HG03039 (cell line): ENCODE results near the gene ALDH3B1.

Experiments used
- ATAC-seq: cut with Tn5 transposase; IDR thresholded peaks from one replicate; pipeline ENCODE4 v1.9.1; 2021; ENCODE audit warnings: mild to moderate bottlenecking, moderate library complexity; ENCODE audit not compliant: unreplicated experiment

ALDH3B1 gene

GRCh38 chr11:68042219-68043028, 32.3 kb downstream of the ALDH3B1 start:
- no peak for ATAC-seq

DNA sequence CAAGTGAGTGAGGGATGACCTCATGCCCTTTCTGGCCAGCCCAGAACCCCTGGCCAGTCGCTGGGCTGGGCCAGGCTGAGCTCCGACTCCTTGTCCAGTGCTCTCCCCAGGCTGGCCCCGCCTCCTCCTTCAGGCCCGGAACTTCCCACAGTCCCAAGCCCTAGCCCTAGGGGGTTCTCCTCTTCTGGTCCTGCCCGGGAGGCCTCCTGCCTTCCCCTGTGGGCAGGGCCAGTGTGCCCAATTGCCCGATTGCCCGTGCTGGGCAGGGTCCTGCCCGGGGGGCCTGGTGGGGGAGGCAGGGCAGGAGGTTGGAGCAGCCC, 32.9 kb downstream of the ALDH3B1 start:
- ATAC-seq: no peak

DNA sequence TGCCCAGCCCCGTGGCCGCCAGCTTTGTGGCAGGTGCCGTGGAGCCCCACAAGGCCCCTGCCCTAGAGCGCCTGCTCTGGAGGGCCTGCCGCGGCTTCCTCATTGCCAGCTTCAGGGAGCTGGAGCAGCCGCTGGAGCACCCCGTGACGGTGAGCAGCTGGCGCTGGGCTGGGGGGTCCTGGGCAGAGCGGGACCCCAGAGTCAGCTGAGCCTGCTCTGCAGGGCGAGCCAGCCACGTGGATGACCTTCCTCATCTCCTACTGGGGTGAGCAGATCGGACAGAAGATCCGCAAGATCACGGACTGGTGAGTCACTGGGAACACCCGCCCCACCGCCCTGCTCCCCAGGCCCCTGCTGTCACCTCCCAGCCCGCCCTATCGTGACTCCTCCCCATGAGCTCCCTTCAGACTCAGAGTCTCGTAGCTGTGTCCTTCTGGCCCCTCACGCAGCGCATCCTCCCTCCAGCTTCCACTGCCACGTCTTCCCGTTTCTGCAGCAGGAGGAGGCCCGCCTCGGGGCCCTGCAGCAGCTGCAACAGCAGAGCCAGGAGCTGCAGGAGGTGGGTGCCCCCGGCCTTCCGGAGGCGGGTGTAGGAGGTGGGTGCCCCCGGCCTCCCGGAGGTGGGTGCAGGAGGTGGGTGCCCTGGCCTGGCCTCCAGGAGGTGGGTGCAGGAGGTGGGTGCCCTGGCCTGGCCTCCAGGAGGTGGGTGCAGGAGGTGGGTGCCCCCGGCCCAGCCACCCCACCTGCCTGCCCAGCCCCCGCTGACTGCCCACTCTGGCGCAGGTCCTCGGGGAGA, 33.4 kb downstream of the ALDH3B1 start:
- ATAC-seq: no peak

DNA sequence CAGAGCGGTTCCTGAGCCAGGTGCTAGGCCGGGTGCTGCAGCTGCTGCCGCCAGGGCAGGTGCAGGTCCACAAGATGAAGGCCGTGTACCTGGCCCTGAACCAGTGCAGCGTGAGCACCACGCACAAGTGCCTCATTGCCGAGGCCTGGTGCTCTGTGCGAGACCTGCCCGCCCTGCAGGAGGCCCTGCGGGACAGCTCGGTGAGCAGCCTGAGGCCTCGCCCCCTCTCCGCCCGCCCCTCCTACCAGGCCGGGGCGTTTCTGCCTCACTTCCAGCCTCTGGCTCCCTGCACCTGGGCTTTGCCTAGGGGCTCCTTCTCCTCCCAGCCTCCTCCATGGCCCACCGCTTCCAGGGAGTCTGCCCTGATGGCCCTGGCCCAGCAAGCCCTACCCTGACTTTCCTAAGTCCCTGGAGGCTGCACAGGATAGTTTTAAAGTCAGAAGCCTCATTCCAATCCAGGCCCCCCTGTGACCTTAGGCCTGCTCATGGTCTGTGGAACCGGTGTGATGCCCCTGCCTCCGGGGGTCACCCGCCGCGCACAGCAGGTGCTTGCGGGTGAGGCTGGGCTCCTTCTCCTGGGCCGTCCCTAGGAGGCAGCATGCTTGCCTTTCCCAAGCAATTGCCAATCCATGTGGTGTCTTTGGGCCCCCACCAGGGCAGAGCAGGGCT, 34.2 kb downstream of the ALDH3B1 start:
- no peak for ATAC-seq

GRCh38 chr11:68044898-68045351, 34.8 kb downstream of the ALDH3B1 start:
- no peak for ATAC-seq

- no peak for ATAC-seq
Measured at GRCh38 chr11:68047437-68048290, 37.5 kb downstream of the ALDH3B1 start.

GRCh38 chr11:68048681-68049508, 38.8 kb downstream of the ALDH3B1 start:
- ATAC-seq: no peak

GRCh38 chr11:68049509-68050370, 39.6 kb downstream of the ALDH3B1 start:
- ATAC-seq: no peak

DNA sequence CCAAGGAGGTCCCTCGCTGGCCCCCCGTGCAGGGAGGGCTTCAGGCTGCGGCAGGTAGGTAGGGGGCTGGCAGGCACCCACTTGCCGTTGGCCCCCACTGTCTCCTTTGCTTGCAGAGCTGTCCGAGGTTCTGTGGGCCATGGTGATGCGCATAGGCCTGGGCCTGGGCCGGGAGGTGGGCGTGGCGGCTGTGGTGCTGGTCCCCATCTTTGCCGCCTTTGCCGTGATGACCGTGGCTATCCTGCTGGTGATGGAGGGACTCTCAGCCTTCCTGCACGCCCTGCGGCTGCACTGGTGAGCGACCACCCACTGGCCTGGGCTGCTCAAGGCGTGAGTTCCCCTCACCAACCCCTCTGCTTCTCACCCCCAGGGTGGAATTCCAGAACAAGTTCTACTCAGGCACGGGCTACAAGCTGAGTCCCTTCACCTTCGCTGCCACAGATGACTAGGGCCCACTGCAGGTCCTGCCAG, 40.3 kb downstream of the ALDH3B1 start:
- no peak for ATAC-seq

- no peak for ATAC-seq
Measured at GRCh38 chr11:68051191-68052136, 41.3 kb downstream of the ALDH3B1 start.

DNA sequence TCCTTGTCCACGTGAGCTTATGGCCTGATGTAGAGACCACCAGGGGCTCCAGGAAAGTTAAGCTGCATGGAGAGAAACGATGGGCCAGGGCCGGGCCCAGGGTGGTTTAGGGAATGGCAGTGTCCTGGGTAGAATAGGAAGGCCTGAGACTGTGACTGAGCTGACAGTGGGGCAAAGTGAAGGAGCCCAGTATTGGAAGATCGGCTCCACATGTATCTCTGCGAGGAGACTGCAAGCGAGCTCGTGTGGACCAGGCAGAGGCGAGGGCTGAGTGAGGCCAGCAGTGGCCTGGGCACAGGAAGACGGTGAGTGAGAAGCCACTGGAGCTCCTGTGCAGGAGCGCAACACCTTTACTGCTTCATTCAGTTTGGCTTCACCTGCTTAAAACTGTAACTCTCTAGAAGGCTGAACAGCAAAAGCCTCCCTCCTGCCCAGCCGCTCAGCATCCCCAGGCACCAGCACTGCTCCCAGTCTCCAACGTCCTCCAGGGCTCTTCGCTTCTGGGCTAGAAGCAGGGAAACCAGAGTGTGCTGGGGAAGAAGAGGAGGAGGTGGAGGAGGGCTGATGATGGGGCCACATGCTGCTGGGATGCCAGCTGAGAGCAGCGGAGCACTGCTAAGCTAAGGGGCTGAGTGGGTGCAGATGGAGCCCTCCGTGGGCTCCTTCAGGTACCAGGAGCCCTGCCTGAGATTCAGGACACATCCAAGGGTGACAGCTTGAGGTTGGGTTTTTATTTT, 42.2 kb downstream of the ALDH3B1 start:
- no peak for ATAC-seq

- no peak for ATAC-seq
Measured at GRCh38 chr11:68053117-68053516, 43.0 kb downstream of the ALDH3B1 start.

GRCh38 chr11:68053981-68054812, 44.1 kb downstream of the ALDH3B1 start:
- ATAC-seq: no peak

GRCh38 chr11:68056317-68057285, 46.5 kb downstream of the ALDH3B1 start:
- ATAC-seq: no peak

DNA sequence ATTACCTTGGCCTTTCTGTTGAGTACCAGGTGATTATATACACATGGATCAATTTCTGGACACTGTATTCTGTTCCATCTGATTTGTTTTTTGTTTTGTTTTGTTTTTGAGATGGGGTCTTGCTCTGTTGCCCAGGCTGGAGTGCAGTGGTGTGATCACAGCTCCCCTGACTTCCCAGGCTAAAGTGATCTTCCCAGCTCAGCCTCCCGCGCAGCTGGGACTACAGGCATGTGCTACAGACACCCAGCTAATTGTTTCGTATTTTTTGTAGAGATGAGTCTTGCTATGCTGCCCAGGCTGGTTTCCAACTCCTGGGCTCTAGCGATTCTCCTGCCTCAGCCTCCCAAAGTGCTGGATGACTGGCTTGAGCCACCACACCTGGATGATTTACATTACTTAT, 47.7 kb downstream of the ALDH3B1 start:
- no peak for ATAC-seq
